Body of pancreas (tissue), 4 donors: ENCODE data around the gene ITPR2. TPM values are rescaled to one million over a fixed set of nuclear protein-coding genes. Genes with fewer than 3 reads are reported as not detected.

Source experiments
- ATAC-seq: fragments of 150-250 bp; one replicate; pipeline ENCODE4 v1.9.1; 2016
- DNase-seq, 4 donors: peaks; one replicate each; pipeline ENCODE4 v3.0.0-alpha.2; 2019
- H3K27ac ChIP-seq, 4 donors: fragments of 200-600 bp; sonication (generic); 1 replicate in 3 of 4; 2 replicates in 1 of 4; pipeline versions ENCODE4 v1.5.1 to v1.6.1; 2016 to 2019; ENCODE audit warnings: mild to moderate bottlenecking in 1 of 4, mixed read lengths in 1 of 4, moderate library complexity in 1 of 4
- H3K27me3 ChIP-seq, 2 donors: fragments of 200-600 bp; sonication (generic); one replicate each; pipeline ENCODE4 v1.6.0; 2016; ENCODE audit warnings: mild to moderate bottlenecking in 1 of 2
- H3K36me3 ChIP-seq, 2 donors: fragments of 200-600 bp; sonication (generic); replicated peaks in 1 of 2; 2 replicates each; pipeline ENCODE4 v1.5.1; 2016; ENCODE audit warnings: low read depth in 2 of 2; ENCODE audit not compliant: insufficient read depth in 1 of 2
- H3K4me1 ChIP-seq: fragments of 200-600 bp; sonication (generic); one replicate; pipeline ENCODE4 v1.6.0; 2016
- H3K4me3 ChIP-seq, 2 donors: fragments of 200-600 bp; sonication (generic); 1 replicate in 1 of 2; 2 replicates in 1 of 2; pipeline ENCODE4 v1.5.1; 2016 to 2019
- H3K9me3 ChIP-seq, 3 donors: fragments of 200-600 bp; sonication (generic); 1 replicate in 2 of 3; 2 replicates in 1 of 3; pipeline ENCODE4 v1.5.1; 2016
- POLR2A ChIP-seq, 3 donors: fragments of 450-650 bp; IDR thresholded peaks; one replicate each; pipeline ENCODE4 v1.6.1; 2016; ENCODE audit warnings: antibody characterized with exemption in 3 of 3, mild to moderate bottlenecking in 2 of 3
- WGBS, 2 donors: methylation state at CpG; one replicate each; pipeline ENCODE4 v1.1.5; 2017; 5-methylcytosine and 5-hydroxymethylcytosine counted together
- intact Hi-C: fragments of 100-400 bp; cut with DNase I; formaldehyde crosslinking; loops from one replicate; pipeline ENCODE4 v1.15.1; 2023
- total RNA-seq, 2 donors: library from RNA; depleted of rRNA; stranded (reverse); fragments of >200 nt; gene quantifications; one replicate each; pipeline ENCODE4 v1.1.0, GENCODE V29; 2016
- TF ChIP-seq, protein P1 (sequence below), 7 experiments: fragments of 450-650 bp in 4 of 7; fragments of 200-600 bp in 3 of 7; sonication (generic) in 3 of 7; IDR thresholded peaks; one replicate each; pipeline ENCODE4 v1.5.1; 2016 to 2019; ENCODE audit warnings: antibody characterized with exemption in 7 of 7

The ITPR2 gene
- total RNA-seq, 2 donors from 2014 or later = 37.4 to 92.9 TPM

DNA sequence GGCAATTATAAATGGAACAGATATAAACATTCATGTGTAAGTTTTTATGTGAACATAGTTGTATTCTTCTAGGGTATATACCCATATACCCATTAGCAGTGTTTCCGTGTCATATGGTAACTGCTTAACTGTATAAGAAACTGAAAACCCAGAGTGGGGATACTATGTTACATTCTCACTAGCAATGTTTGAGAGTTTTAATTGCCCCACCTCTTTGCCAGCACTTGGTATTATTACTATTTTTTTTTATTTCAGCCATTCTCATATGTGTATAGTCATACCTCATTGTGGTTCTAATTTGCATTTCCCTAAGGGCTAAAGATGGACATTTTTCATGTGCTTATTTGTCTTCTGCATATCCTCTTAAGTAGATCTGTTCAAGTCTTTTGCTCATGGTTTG lies 28.7 kb upstream of the ITPR2 start:
- H3K4me1 ChIP-seq = peaks cover 21% of the 10 kb centered on the region
- TF ChIP-seq, protein P1, sequence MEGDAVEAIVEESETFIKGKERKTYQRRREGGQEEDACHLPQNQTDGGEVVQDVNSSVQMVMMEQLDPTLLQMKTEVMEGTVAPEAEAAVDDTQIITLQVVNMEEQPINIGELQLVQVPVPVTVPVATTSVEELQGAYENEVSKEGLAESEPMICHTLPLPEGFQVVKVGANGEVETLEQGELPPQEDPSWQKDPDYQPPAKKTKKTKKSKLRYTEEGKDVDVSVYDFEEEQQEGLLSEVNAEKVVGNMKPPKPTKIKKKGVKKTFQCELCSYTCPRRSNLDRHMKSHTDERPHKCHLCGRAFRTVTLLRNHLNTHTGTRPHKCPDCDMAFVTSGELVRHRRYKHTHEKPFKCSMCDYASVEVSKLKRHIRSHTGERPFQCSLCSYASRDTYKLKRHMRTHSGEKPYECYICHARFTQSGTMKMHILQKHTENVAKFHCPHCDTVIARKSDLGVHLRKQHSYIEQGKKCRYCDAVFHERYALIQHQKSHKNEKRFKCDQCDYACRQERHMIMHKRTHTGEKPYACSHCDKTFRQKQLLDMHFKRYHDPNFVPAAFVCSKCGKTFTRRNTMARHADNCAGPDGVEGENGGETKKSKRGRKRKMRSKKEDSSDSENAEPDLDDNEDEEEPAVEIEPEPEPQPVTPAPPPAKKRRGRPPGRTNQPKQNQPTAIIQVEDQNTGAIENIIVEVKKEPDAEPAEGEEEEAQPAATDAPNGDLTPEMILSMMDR (IDR thresholded peaks at IDR 0.05) = no peak
- no peak for TF ChIP-seq POLR2A (IDR thresholded peaks at IDR 0.05)
- H3K36me3 ChIP-seq = no peaks in the 10 kb centered on the region
- intact Hi-C loops = no loop called here
- no peak overlapping the region for H3K27ac ChIP-seq
- ATAC-seq (no peak), DNase-seq (no peak)
- H3K27me3 ChIP-seq = no peaks in the 10 kb centered on the region
- H3K9me3 ChIP-seq = no peaks in the 10 kb centered on the region
- no peak overlapping the region for H3K4me3 ChIP-seq
- 94 to 96% methylated on average over 1 of the region's 1 CpG for WGBS, 2 donors

- Histone ChIP-seq H3K4me1 (peaks cover 25% of the 10 kb centered on the region), H3K4me3 (no peak overlapping the region), H3K36me3 (no peaks in the 10 kb centered on the region), H3K9me3 (no peaks in the 10 kb centered on the region), H3K27ac (peak overlapping the region; percentile 45 to 69 (median 64)), H3K27me3 (no peaks in the 10 kb centered on the region)
- intact Hi-C loops = no loop called here
- 40 to 44% methylated on average over 6 of the region's 6 CpGs for WGBS, 2 donors
- DNase-seq (peak; percentile 32 to 69 (median 61)), ATAC-seq (peak; percentile 86)
- no peak for TF ChIP-seq POLR2A (IDR thresholded peaks at IDR 0.05)
- TF ChIP-seq, protein P1 (IDR thresholded peaks at IDR 0.05) = no peak
Measured at GRCh38 chr12:26857465-26858176, 24.6 kb upstream of the ITPR2 start.

DNA sequence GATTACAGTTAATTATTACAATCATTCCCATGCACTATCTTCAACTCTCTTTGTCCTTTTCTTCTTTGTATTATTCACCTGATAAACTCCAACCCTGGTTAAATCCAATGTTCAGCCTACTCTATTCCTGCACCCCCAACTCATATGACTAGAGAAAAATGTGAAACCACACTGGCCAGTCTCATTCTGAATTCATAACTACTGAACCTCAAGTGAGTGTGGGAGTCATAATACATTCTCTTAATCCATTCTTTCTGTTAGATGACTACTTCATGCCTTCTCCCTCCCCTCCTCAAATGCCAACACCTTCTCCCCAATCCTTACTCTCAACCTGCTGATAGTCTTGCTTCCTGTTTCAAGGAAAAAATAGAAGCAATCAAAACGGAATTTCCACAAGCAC lies 22.3 kb upstream of the ITPR2 start:
- Histone ChIP-seq H3K27ac (no peak overlapping the region), H3K9me3 (no peaks in the 10 kb centered on the region), H3K4me1 (peaks cover 25% of the 10 kb centered on the region), H3K27me3 (no peaks in the 10 kb centered on the region), H3K4me3 (no peak overlapping the region), H3K36me3 (no peaks in the 10 kb centered on the region)
- no peak for TF ChIP-seq POLR2A (IDR thresholded peaks at IDR 0.05)
- TF ChIP-seq, protein P1 (IDR thresholded peaks at IDR 0.05) = no peak
- intact Hi-C loops = no loop called here
- WGBS, 2 donors = 58 to 65% methylated on average over 1 of the region's 1 CpG
- DNase-seq (no peak), ATAC-seq (no peak)

- H3K9me3 ChIP-seq = no peaks in the 10 kb centered on the region
- no peaks in the 10 kb centered on the region for H3K36me3 ChIP-seq
- ATAC-seq = no peak
- WGBS, 2 donors = 2 to 10% methylated on average over 2 of the region's 2 CpGs
- no peak for DNase-seq
- no peak overlapping the region for H3K4me3 ChIP-seq
- no peaks in the 10 kb centered on the region for H3K27me3 ChIP-seq
- peak overlapping the region in 1 of 4 donors; percentile 26 for H3K27ac ChIP-seq
- peaks cover 25% of the 10 kb centered on the region for H3K4me1 ChIP-seq
- TF ChIP-seq POLR2A (IDR thresholded peaks at IDR 0.05) = no peak
- TF ChIP-seq, protein P1 (IDR thresholded peaks at IDR 0.05) = no peak
- intact Hi-C loops = loop anchor here (5.0 kb wide), 1 partner anchor 33 kb away; no protein-coding TSS in a partner anchor
Measured at GRCh38 chr12:26854031-26854390, 21.0 kb upstream of the ITPR2 start.
